HEK293 (cell line): ENCODE results near the gene PALM2AKAP2.

Experiments
- ATF2 ChIP-seq: fragments of 450-650 bp; formaldehyde crosslinking; IDR thresholded peaks from 2 replicates; pipeline ENCODE4 v1.5.1; 2016; ENCODE audit warnings: missing biosample characterization, missing genetic modification characterization, low read depth
- BCL11A ChIP-seq: fragments of 450-650 bp; formaldehyde crosslinking; IDR thresholded peaks from 2 replicates; pipeline ENCODE4 v1.5.1; 2016; ENCODE audit warnings: low read depth, missing biosample characterization, missing genetic modification characterization
- EGR2 ChIP-seq: fragments of 450-650 bp; formaldehyde crosslinking; IDR thresholded peaks from 2 replicates; pipeline ENCODE4 v1.5.1; 2016; ENCODE audit warnings: low read depth, missing biosample characterization, missing genetic modification characterization
- ZNF776 ChIP-seq: fragments of 450-650 bp; formaldehyde crosslinking; IDR thresholded peaks from 2 replicates; pipeline ENCODE4 v1.5.0; 2017; ENCODE audit warnings: missing biosample characterization, missing genetic modification characterization, borderline replicate concordance
- TF ChIP-seq, protein P1 (sequence below): fragments of 450-650 bp; formaldehyde crosslinking; IDR thresholded peaks from 2 replicates; pipeline ENCODE4 v1.5.1; 2016; ENCODE audit warnings: missing biosample characterization, missing genetic modification characterization
- TF ChIP-seq, protein P2 (sequence below): fragments of 450-650 bp; formaldehyde crosslinking; IDR thresholded peaks from 2 replicates; pipeline ENCODE4 v1.5.1; 2016; ENCODE audit warnings: missing biosample characterization, missing genetic modification characterization

GRCh38 chr9:109759589-109759988 is 20.4 kb upstream of the PALM2AKAP2 start:
- no peak for TF ChIP-seq ZNF776 (tag by site-specific recombination)
- TF ChIP-seq, protein P1, sequence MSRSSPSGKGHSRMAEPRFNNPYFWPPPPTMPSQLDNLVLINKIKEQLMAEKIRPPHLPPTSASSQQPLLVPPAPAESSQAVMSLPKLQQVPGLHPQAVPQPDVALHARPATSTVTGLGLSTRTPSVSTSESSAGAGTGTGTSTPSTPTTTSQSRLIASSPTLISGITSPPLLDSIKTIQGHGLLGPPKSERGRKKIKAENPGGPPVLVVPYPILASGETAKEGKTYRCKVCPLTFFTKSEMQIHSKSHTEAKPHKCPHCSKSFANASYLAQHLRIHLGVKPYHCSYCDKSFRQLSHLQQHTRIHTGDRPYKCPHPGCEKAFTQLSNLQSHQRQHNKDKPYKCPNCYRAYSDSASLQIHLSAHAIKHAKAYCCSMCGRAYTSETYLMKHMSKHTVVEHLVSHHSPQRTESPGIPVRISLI (tag by site-specific recombination): no peak
- TF ChIP-seq, protein P2, sequence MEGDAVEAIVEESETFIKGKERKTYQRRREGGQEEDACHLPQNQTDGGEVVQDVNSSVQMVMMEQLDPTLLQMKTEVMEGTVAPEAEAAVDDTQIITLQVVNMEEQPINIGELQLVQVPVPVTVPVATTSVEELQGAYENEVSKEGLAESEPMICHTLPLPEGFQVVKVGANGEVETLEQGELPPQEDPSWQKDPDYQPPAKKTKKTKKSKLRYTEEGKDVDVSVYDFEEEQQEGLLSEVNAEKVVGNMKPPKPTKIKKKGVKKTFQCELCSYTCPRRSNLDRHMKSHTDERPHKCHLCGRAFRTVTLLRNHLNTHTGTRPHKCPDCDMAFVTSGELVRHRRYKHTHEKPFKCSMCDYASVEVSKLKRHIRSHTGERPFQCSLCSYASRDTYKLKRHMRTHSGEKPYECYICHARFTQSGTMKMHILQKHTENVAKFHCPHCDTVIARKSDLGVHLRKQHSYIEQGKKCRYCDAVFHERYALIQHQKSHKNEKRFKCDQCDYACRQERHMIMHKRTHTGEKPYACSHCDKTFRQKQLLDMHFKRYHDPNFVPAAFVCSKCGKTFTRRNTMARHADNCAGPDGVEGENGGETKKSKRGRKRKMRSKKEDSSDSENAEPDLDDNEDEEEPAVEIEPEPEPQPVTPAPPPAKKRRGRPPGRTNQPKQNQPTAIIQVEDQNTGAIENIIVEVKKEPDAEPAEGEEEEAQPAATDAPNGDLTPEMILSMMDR (tag by site-specific recombination): no peak
- TF ChIP-seq BCL11A (tag by site-specific recombination): no peak
- no peak for TF ChIP-seq EGR2
- TF ChIP-seq ATF2 (tag by site-specific recombination): no peak
